Effector memory CD4-positive, alpha-beta T cell (primary cell): ENCODE results near the gene TBC1D30.
"Not testable (repeated sequence)": the region's sequence is repeated elsewhere in the genome, so short reads cannot be mapped to it uniquely, and the experiment has no call there.

Source experiments
- DNase-seq, 3 donors: peaks; one replicate each; pipeline ENCODE4 v3.0.0-alpha.2; 2020
- H3K27ac ChIP-seq: 2 replicates; pipeline ENCODE4 v1.7.0; 2013; ENCODE audit warnings: mild to moderate bottlenecking, low read length, moderate library complexity; ENCODE audit not compliant: insufficient read depth, poor library complexity, severe bottlenecking
- H3K27me3 ChIP-seq: replicated peaks from 2 replicates; pipeline ENCODE4 v1.7.0; 2013; ENCODE audit warnings: mild to moderate bottlenecking, low read length; ENCODE audit not compliant: insufficient read depth, control insufficient read depth, poor library complexity, severe bottlenecking
- H3K36me3 ChIP-seq: 2 replicates; pipeline ENCODE4 v1.7.0; 2013; ENCODE audit warnings: mild to moderate bottlenecking, low read length, moderate library complexity; ENCODE audit not compliant: control insufficient read depth, insufficient read depth
- H3K4me1 ChIP-seq: 2 replicates; pipeline ENCODE4 v1.7.0; 2013; ENCODE audit warnings: low read length, mild to moderate bottlenecking; ENCODE audit not compliant: control insufficient read depth, insufficient read depth, poor library complexity, severe bottlenecking
- H3K4me3 ChIP-seq: 2 replicates; pipeline ENCODE4 v1.7.0; 2013; ENCODE audit warnings: low read length, low read depth, mild to moderate bottlenecking; ENCODE audit not compliant: insufficient read depth, poor library complexity, severe bottlenecking
- H3K9me3 ChIP-seq: 2 replicates; pipeline ENCODE4 v1.7.0; 2013; ENCODE audit warnings: mild to moderate bottlenecking, low read length, moderate library complexity; ENCODE audit not compliant: control insufficient read depth

TBC1D30 gene

DNA sequence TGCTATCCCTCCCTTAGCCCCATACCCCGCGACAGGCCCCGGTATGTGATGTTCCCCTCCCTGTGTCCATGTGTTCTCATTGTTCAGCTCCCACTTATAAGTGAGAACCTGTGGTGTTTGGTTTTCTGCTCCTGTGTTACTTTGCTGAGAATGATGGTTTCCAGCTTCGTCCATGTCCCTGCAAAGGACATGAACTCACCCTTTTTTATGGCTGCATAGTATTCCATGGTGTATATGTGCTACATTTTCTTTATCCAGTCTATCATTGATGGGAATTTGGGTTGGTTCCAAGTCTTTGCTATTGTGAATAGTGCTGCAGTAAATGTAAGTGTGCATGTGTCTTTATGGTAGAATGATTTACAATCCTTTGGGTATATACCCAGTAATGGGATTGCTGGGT is 24.0 kb downstream of the TBC1D30 start:
- not testable (repeated sequence) for H3K4me1 ChIP-seq, H3K27me3 ChIP-seq, H3K4me3 ChIP-seq, H3K9me3 ChIP-seq, H3K36me3 ChIP-seq, DNase-seq, H3K27ac ChIP-seq

DNA sequence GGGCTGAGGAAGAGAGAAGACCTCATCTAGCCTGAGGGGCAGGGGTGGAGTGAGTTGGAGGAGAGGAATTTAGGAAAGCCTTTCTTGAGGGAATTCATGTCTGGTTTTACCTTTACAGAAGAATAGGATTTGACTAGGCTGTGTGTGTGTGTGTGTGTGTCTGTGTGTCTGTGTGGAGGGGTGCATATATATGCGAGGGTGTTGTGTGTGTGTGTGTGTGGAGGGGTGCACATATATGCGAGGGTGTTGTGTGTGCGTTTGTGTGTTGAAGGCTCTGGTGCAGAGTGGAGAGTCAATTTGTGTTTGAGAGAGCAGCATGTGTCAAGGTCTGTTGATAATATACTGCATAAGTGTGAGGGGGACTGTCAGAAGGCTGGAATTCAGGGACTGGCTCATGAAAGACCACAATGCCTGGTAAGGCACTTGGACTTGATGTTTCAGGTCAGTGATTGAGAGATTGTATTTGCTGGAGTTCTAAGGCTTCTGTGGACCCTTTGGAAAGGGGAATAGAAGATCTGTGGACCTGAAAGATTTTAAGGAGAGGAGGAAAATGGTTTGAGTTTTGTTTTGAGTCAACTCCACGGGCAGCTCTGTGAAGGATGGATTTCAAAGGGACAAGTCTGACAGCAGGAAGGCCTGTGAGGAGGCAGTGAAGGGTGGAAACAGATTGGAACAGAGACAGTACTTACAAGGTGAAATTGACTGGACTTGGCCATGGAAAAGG is 34.6 kb downstream of the TBC1D30 start:
- no peaks in the 10 kb centered on the region for H3K9me3 ChIP-seq
- no peak for DNase-seq
- no peaks in the 10 kb centered on the region for H3K36me3 ChIP-seq
- H3K27ac ChIP-seq, result no peak overlapping the region
- no peaks in the 10 kb centered on the region for H3K4me1 ChIP-seq
- no peak overlapping the region for H3K4me3 ChIP-seq
- H3K27me3 ChIP-seq, result peaks cover 2% of the 10 kb centered on the region

DNA sequence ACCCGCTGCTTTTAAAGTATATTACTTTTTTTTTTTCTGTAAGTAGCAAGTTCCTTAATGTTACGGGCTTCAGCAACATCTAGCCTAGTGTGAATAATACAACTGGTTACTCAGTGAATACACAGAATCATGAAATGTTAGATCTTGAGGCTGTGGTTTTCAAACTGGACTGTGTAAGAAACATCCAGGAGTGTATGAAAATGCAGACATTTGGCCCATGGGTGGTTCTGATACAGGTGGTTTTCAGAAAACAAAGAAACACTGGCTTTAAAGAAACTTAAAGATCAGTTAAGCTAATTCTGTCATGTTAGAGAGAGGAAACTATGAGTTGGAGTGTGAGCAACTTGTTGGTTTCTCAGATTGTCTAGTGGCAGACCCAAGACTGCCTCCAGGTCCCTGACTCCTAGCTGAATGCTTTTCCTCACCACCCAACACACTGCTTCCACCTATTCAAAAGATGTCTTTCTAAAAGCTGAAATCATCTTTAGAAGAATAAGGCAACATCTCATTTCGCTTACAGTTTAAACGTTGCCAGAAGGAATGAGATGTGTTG is 36.1 kb downstream of the TBC1D30 start:
- DNase-seq, result no peak
- Histone ChIP-seq H3K36me3 (no peaks in the 10 kb centered on the region), H3K9me3 (no peaks in the 10 kb centered on the region), H3K27me3 (peaks cover 2% of the 10 kb centered on the region), H3K4me3 (no peak overlapping the region), H3K4me1 (no peaks in the 10 kb centered on the region), H3K27ac (no peak overlapping the region)

DNA sequence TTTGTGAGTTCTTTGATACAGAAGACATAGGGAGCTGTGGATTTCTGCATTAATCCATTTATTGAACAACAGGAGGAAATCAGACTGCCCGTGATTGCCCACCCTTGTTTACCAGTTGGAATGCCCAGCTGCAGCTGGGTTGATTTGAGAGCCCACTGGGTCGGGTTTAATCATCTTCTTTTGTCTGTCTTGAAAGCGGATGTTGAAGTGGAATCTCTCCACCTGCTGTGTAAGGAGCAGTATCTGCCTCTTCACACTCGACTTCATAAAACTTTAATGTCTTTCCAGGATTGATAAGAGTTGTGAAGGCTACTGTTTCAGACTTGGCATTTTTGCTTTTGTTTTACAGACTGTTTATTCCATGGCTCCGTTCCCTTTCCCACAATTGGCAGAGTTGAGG is 39.9 kb downstream of the TBC1D30 start:
- no peaks in the 10 kb centered on the region for H3K36me3 ChIP-seq
- DNase-seq, result no peak
- no peaks in the 10 kb centered on the region for H3K27me3 ChIP-seq
- H3K4me1 ChIP-seq, result no peaks in the 10 kb centered on the region
- no peaks in the 10 kb centered on the region for H3K9me3 ChIP-seq
- no peak overlapping the region for H3K27ac ChIP-seq
- H3K4me3 ChIP-seq, result no peak overlapping the region

DNA sequence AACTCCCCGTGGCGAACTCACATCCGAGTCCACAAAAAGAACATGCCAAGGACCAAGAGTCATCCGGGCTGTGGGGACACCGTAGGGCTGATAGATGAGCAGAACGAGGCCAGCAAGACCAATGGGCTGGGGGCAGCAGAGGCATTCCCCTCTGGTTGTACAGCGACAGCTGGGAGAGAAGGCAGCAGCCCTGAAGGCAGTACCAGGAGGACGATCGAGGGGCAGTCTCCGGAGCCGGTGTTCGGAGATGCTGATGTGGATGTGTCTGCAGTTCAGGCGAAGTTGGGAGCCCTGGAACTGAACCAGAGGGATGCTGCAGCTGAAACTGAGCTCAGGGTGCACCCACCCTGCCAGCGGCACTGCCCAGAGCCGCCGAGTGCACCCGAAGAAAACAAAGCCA is 50.7 kb downstream of the TBC1D30 start:
- Histone ChIP-seq H3K4me3 (no peak overlapping the region), H3K27ac (no peak overlapping the region), H3K9me3 (no peaks in the 10 kb centered on the region), H3K27me3 (no peaks in the 10 kb centered on the region), H3K36me3 (no peaks in the 10 kb centered on the region), H3K4me1 (no peaks in the 10 kb centered on the region)
- DNase-seq, result no peak

DNA sequence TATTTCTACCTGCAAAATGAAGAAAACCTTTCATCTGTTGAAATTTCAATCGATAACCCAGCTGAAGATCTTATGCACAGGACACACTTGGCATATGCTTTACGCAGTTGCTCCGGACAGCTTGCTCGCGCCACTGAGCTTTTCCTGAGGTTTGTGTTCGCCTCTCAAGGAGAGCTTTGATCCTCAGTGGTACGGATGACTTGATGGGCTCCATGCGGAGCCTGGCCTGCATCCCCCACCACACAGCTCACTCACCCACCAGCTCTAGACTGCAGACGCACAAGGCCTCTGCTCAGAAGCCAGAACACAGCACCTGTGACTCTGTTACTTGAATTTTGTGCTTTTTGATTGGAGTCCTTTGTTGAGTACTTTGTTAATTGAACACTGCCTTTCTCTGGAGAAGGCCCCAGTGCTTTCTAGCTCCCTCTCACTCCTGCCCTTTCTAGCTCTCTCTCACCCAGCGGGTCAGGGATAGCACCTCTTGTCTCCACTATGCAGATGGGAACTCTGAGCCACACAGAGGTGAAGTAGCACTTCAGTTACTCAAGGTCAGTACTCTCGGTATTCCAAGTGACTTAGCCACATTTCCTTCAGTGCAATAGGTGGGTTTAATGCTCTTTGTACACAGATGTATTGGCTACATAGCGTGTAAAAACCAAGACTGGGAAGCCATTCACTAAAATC is 52.1 kb downstream of the TBC1D30 start:
- H3K27ac ChIP-seq, result no peak overlapping the region
- no peaks in the 10 kb centered on the region for H3K36me3 ChIP-seq
- H3K9me3 ChIP-seq, result no peaks in the 10 kb centered on the region
- H3K4me3 ChIP-seq, result no peak overlapping the region
- H3K4me1 ChIP-seq, result no peaks in the 10 kb centered on the region
- DNase-seq, result no peak
- no peaks in the 10 kb centered on the region for H3K27me3 ChIP-seq

DNA sequence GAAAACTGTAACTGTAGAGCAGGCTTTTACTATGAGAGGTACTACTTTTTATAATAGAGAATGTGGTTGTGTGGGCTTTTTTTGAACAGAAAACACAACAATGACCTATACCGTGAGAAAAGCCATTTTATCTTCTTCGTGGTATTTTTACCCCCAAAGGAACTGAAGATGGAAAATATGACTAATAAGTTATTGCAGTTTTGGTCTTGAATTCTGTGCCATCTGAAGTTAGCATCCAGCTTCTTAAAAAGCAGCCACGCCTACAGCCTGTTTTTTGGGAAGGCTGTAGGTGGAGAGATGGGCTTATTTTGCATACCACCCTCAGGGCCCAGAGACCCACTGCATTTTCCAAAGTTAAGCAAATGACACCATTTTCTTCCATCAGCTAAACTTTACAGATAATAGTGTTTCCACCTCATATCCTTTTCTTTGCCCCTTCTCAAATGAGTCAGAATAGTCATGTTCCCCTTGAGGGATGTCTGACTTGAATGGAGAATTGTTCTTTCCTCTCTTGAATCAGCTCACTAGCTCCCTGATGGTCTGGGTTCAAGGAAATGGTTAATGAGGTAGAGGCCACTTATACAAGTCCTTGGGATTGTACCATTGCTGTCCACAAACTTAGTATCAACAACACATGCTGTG is 53.0 kb downstream of the TBC1D30 start:
- Histone ChIP-seq H3K4me1 (no peaks in the 10 kb centered on the region), H3K27me3 (no peaks in the 10 kb centered on the region), H3K27ac (no peak overlapping the region), H3K36me3 (no peaks in the 10 kb centered on the region), H3K4me3 (no peak overlapping the region), H3K9me3 (no peaks in the 10 kb centered on the region)
- DNase-seq, result no peak

DNA sequence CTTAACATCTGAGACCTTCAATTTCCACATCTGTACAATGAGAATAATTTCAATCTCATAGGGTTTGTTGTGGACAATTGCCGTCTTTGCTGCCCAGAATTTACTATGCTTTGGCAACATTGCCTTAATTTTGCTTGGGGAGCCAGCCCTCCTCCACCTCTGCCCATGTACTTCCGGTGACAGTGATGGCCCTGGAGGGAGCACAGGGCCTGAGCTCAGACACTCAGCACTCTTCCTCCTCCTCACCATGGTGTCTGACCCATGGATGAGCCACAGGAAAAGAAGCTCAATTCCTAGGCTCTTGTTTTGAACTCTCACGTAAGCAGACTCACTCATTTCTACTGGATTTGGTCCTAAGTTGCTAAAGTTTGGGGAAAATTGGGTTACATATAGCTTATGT is 58.2 kb downstream of the TBC1D30 start:
- H3K27ac ChIP-seq, result no peak overlapping the region
- no peaks in the 10 kb centered on the region for H3K9me3 ChIP-seq
- no peaks in the 10 kb centered on the region for H3K27me3 ChIP-seq
- H3K4me1 ChIP-seq, result no peaks in the 10 kb centered on the region
- H3K4me3 ChIP-seq, result no peak overlapping the region
- H3K36me3 ChIP-seq, result no peaks in the 10 kb centered on the region
- no peak for DNase-seq

DNA sequence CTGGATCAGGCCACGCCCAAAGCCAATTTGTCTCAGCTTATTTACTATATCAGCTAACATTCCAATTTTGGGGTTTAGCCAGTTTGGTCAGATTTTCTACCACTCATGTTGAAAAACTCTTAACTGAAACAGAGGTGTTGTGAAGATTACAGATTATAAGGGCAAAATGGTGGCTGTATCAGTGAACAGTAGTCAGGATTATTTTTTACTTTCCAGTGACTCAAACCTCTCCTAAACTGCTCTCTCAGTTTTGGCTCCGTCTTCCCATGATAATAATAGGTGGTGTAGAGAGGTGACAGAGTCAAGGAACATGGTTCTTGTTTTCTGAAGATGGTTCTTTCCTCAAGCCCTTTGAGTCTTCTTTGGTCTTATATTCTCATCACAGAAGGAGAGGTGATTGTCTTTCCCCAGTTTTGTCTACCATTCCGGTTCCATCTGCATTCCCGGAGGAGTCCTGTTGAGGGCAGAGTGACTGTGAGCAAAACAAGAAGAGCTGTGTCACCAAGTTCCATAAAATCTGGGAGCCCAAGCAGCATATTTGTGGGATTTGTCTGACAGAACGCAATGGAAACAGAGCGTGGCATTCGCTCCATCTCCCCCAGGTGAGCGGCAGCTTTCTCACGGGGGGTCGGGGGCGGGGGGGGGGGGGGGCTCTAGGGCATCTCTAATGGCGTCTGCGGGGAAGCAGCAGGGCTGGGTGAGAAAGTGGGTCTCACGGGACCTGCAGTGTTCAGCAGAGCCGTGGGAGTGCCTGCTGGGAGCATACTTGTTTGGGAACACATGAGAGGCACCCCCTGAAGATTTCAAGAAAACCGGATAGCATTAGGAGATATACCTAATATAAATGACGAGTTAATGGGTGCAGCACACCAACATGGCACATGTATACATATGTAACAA is 59.1 kb downstream of the TBC1D30 start:
- Histone ChIP-seq H3K9me3 (no peaks in the 10 kb centered on the region), H3K27ac (no peak overlapping the region), H3K4me3 (no peak overlapping the region), H3K36me3 (no peaks in the 10 kb centered on the region), H3K4me1 (no peaks in the 10 kb centered on the region), H3K27me3 (no peaks in the 10 kb centered on the region)
- DNase-seq, result no peak
